ENCODE results near the gene SMIM23.

SMIM23 gene

DNA sequence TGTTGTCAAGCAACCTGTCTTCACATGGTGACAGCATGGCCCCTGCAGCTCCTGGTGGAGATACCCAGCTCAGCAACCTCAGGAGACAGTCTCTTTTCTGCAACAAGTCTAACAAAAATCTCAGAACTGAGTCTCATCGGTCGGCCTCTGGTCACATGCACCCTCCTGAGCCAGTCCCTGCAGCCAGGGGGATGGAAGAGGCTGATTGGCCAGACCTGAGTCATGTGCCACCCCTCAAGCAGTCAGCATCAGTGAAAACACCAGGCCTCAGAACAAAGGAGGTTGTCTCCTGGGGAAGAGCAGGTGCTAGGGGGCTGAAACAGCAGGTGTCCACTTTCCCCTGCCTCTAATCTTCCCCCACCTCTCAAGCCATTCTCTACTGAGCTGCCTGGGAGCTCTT is 54.4 kb downstream of the SMIM23 start:
- H3K4me3 Mint-ChIP-seq = no peak overlapping the region
- peaks cover 0 to 7% of the 10 kb centered on the region in 2 donors for H3K4me1 Mint-ChIP-seq
- H3K27ac Mint-ChIP-seq = no peak overlapping the region
- peaks cover 0 to 3% of the 10 kb centered on the region in 2 donors for H3K9me3 Mint-ChIP-seq
- H3K36me3 Mint-ChIP-seq = peaks cover 36 to 49% of the 10 kb centered on the region in 2 donors
- peak in 1 of 2 donors; percentile 43 for ATAC-seq (replicated peaks)
- DNase-seq = no peak
- H3K27me3 Mint-ChIP-seq = no peaks in the 10 kb centered on the region
